AG20443 (cell line): Measurements from ENCODE around the gene RYR2.

ENCODE experiments used
- DNase-seq: peaks from one replicate; pipeline ENCODE4 v3.0.0; 2012; ENCODE audit warnings: low spot score, mixed read lengths

The RYR2 gene

DNA sequence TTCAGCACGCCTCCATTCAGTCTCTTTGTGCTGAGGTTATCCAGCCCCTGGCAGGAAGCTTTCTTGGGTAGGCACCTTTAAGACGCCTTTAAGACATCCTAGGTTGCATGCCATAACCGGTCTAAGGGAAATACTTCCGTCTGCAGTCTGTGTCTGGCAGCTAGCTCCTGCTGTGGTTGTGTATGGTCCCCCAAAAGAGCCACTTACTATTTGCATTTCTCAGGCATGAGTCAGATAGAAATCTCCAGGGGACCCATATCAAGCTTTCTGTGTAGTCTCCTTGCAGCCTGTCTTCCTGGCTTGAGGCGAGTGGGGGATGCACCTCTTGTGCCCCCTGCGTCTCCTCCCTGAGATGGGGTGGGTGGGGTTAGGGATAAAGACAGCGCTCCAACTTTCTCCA is 10.0 kb upstream of the RYR2 start:
- no peak for DNase-seq

DNA sequence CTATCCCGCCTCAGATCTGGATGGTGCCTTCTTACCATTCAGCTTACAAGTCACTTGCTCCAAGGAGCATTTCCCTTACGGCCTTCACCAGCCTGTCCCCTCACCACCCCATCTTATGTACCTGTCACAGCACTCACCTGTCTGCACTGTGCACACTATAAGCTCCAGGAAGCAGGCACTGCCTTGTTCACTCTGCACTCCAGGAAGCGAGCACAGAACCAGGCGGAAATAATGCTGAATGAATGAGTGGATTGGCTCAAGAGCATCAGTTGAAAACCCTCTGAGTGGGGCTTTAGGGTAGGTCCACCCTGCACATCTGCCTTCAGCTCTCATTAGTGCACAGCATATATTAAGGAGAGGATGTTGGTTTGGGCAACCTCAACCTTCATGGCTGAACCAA is 8.9 kb upstream of the RYR2 start:
- DNase-seq = no peak

DNA sequence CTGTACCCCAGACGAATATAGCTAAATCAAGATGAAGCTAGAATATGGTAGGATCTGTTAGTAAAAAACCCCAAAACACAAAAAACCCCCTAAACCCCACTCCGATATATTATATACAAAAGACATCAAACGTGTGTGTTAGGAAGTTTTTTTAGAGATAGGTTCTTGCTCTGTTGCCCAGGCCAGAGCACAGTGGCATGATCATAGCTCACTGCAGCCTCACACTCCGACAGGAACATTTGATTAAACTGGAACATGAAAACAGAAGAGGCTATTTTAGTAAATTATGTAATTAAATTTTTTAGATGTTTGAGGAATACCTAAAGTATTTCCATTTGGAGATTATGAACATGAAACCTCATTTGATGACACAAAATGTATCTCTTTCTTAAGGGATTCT is 8.2 kb upstream of the RYR2 start:
- no peak for DNase-seq

DNA sequence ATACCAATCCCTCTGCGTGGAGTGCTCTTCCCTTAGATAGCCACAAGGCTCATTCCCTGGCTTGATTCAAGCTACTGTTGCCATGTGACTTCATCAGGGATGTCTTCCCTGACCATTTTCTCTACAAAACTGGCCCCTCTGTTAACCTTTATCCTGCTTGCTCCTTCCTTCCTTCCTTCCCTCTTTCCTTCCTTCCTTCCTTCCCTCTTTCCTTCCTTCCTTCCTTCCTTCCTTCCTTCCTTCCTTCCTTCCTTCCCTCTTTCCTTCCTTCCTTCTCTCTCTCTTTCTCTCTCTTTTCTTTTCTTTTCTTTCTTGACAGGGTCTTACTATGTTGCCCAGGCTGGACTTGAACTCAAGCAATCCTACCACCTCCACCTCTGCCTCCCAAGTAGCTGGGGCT is 6.2 kb upstream of the RYR2 start:
- no peak for DNase-seq

DNA sequence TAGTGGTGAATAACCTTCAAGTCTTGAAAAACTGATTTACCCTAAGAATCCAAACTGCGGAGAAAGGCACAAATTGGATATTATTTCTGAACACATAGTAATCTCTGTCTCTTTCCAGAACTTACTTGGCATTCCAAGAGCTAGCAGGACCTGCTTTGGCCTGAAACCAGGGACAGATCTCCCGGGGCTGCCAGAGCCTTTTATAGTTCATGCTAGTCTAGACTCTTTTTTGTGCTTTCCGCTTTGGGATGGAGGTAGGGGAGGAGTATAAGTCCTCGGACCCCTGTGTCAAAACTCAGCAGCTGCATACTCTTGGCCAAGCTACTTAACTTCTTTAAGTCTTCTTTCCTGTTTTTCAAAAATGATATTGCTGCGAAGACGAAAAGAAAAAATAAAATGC is 3.8 kb upstream of the RYR2 start:
- no peak for DNase-seq

DNA sequence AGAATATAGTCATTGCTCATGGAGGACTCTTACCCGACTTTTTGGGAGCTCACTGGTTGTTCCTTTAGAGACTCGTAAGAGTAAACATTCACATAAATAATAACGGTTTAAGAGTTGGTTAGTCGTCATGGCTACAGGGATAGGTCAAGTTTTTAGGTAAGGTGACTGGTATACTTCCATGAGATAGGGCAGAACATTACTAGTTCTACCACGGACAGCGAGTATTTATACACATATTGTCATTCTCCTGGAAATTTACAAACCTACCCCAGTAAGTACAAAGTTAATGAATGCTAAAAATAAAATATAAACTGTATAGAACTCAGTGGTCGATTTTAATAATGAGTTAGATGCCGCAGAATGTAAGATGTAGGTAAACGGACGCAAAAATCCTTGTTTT is 1.2 kb upstream of the RYR2 start:
- no peak for DNase-seq

DNA sequence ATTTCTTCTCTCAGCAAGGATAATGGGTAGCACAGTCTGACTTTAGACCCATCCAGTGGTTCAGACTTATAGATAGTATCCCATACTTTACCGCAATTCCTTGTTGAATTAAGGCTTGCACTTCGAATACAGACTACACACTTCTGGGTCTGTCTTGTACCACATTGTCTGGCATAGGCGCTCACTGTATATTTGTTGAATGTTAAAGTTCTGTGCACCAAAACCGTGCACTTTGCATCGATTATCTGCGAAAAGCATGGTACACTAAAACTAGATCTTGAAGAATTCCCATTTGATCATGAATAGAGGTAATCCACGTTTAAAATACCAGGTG is 556 bp upstream of the RYR2 start:
- no peak for DNase-seq

DNA sequence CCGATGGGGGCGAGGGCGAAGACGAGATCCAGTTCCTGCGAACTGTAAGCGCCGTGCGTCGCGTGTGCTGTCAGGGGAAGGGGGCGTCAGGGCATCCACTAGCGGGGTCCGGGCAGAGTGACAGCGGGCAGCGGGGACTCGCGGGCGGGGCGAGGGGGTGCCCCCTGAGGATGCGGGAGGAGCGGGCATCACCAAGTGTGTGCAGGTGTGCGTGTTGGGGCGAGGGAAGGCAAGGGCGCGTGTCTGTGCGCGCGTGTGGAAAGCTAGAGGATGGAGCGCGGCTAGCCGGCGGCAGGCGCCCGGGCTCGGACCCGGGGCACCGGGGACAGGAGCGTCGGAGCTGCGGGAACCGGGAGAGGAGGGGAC is 525 bp downstream of the RYR2 start:
- no peak for DNase-seq

DNA sequence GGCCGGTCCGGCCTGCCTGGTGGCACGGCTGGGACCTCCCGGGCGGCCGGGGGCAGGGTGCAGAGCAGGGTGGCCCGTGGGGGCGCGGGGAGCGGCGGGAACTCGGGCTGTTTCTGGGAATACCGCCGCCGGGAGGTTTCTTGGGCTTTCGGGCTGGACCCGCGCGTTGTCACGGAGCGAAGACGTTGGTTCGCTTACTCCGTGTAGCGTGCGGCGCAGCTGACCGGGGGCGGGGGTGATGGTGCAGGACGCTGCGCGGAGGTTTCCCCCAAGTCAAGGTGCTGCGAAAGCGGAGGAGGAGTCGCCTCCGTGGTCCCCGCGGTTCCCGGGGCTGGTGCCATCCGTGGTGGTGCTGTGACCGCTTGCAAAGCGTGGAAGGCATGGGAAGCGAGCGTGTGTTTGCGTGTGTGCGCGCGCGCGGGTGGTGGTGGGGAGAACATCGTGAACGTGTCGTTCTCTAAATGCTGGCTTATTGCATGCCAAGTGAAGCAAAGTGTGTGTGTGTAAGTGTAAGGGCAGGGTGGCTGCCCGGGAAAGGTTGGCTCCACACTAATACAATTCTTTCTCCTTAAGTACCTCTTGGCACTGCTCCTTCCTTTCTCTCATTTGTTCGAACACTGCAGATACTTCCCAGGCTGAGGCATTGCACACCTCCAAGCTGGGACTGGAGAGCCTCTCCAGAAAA is 1.1 kb downstream of the RYR2 start:
- no peak for DNase-seq

DNA sequence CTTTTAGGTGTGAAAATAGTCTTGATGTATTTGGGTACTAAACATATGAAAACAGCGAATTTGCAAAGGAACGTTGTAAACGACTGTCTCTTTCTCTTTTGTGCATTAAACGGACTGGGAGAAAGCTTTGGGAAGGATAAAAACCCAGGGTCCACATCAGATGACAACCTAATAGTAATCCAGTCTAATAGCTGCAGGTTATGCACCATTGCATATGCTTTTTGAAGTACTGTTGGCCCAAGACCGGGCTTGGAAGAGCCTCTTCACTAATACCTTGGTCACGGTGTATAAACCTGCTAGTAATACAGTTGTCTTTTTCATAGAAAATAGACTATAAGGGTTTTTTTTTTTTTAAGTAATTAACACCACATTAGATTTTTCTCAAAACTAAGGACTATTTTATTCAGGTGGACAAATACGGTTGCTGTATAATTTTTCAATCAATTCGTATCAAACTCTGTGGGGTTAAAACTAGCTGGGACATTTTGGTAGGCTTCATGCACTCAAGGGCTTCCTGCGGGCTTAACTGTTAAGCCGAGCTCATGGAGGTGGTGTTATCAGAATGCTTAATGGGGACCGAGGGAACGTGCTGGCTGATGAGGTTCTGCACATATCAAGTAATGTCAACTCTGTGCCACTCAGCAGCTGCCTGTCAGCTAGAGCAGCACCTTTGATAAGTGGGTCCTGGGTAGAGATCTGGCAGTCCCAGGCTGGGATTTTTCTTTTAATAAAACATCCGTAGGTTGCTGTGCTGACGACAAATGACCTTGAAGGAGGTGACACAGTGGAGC is 2.1 kb downstream of the RYR2 start:
- DNase-seq = no peak

DNA sequence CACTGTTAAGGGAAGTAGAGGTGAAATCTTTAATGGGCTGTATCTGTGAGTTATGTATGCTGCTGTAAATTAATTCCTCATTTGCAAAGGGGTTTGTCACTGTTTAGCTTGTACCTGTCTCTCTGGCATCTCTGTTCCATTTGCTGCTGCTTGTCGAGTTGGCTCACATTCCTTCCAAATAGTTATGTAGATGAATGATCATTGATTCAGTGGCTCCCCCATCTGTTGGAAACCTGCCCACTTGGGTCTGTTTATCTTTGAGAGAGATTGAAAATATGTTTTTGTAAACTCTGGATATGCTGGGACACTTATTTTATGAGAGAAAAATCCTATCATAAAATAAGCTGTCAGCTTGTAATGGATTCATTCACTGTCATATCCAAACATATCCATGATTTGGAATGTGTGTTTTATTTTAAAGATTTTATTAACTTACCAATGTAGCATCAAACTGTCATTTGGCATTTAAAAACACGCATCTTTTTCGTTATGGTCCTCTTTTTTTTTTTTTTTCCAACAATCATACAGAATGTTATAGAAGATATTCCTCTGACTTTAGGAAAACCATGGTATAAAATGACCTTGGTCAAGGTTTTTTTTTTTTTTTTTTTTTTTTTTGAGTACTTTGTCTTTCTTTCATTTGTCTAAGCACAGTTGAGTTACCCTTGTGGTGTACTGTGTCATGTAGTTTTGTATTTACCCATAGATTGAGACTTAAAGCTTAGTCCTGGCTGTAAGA is 3.5 kb downstream of the RYR2 start:
- DNase-seq = no peak

DNA sequence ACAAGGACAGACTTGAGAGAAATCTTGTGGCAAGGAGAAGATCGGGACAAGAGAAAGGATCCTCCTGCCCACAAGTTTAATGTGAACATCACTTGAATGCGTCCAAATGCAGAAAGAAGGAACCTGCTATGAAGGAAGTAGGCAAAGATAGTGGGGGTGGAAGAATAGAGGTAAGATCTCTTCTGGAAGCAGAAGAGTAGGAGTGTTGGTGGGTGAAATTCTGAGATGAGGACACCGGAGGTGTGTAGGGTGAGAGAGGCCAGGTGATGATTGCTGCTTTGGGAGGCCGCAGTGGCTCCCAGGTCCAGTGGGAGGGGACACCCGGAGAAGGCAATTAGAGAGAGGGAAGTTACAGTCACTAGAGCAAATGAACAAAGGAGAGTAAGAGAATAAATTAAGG is 6.8 kb downstream of the RYR2 start:
- no peak for DNase-seq

DNA sequence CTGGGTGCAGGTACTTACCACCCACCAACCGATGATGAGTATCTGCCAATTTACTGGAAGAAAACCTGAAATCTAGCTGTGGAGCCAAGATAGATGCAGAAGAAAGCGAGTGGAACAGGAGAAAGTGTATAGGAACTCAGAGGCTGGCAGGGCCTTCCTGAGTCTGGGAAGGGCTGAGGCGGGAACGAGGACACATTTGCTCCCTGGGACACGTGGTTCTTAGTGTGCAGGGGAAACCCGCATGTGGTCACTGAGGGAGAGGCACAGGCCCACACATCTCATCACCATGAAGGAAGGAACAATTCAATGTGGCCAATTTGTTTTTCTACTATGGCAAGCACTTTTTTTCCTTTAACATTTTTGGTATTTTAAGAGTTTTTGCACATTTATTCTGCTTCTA is 8.2 kb downstream of the RYR2 start:
- DNase-seq = no peak

DNA sequence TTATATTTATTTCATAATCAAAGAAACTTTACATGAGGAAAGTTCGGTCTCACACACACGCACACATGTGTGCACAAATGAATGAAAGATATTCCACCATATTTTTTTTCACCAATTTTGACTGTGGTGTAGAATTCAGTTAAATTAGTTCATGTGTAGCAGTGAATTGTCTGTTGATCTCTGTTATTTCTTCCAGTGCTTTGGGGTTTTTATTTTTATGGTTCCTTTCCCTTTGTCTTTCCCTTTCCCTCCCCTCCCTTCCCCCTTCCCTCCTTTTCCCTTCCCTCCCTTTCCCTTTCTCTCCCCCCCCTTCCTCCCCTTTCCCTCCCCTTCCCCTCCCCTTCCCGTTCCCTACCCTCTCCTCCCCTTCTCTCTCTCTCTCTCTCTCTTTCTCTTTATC is 8.9 kb downstream of the RYR2 start:
- no peak for DNase-seq

DNA sequence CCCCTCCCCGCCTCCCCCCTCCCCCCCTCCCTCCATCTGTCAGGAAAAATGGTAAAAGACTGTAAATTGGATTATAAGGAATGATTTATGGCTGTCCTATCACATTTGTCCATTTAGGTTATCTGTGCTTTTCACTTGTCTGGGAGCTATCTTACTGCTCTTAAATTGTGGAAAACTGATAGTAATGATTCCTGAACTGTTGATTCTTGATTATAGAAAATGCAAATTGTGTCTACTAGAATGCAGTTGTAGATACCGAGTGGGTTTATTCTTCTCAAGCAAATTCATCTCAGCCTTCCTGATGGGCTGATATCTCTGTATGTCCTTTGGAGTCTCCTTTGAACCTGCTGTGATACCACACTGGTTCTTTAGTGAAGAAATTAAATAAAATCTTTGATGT is 12.3 kb downstream of the RYR2 start:
- no peak for DNase-seq

DNA sequence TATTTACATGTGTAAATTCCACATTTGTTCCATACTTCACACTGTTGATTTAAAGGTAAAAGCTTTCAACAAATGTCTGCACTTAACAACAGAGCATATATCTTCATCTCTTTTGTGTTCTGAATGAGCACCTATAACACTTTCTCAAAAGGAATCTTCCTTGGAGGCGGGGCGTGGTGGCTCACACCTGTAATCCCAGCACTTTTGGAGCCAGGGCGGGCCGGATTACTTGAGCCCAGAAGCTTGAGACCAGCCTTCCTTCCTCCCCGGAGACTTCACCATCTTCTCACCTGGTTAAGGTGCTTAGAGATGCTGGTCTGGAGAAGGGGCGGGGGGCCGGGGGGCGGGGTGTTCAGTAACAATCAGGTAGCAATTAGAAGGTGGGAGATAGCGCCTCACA is 16.5 kb downstream of the RYR2 start:
- DNase-seq = no peak

DNA sequence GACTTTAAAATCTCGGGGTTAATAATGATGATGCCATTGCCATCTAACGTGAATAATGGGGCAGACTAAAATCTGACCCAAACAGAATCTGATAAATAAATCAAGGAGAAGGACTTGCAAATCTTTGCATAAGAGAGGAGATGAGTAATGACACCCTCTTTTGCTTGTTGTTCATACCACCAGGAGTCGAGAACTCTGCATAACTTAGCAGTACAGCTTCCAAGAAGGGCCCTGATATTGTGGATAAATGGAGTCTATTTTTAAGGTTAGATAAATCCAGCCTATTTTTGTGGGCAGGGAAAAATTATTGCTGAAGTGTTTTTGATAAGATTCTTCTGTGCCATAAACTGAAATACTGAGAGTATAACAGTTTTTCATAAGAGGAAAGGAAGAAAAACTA is 17.3 kb downstream of the RYR2 start:
- DNase-seq = no peak

DNA sequence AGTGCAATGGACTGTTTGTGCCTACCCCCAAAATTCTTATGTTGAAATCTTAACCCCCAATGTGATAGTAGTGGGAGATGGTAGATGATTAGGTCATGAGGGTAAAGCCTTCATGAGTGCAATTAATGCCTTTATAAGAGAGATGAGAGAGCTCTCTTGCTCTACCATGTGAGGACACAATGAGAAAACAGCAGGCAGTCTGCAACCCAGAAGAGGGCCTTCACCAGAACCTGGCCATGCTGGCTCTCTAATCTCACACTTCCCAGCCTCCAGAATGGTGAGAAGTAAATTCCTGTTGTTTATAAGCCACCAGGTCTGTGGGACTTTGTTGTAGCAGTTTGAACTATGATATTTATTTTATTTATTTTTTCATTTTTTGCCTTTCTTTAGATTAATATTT is 21.0 kb downstream of the RYR2 start:
- DNase-seq = no peak

DNA sequence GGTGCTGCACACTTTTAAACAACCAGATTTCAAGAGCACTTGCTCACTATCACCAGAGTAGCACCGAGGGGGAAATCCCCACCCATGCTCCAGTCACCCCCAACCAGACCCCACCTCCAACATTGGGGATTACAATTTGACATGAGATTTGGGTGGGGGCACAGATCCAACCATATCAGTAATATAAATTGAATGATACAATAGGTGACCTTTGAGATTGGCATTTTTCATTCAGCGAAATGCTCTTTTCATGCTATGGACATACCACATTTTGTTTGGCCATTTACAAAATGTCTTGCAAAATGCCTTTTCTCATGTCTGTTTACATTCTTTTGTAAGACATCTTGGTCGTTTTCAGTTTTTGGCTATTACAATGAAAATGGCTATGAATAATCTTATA is 23.9 kb downstream of the RYR2 start:
- DNase-seq = no peak

DNA sequence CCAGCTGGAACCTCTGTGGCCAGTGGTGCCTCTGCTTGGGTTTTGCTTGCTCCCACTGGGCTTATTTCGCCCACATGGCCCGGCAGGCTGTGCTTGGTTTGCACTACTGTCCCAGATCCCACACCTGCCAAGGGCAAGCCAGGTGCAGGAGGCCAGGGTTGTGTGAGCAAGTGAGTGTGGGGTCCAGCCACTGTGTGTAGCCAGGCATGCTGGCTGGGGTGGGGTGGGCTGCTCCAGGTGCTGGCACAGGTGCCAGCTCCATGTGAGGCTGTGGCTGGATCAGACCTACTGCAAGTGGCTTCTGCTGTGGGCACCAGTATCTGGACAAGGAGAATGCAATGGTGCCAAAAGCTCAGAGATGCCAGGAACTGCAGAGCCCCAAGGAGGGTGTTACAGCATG is 28.5 kb downstream of the RYR2 start:
- DNase-seq = no peak

DNA sequence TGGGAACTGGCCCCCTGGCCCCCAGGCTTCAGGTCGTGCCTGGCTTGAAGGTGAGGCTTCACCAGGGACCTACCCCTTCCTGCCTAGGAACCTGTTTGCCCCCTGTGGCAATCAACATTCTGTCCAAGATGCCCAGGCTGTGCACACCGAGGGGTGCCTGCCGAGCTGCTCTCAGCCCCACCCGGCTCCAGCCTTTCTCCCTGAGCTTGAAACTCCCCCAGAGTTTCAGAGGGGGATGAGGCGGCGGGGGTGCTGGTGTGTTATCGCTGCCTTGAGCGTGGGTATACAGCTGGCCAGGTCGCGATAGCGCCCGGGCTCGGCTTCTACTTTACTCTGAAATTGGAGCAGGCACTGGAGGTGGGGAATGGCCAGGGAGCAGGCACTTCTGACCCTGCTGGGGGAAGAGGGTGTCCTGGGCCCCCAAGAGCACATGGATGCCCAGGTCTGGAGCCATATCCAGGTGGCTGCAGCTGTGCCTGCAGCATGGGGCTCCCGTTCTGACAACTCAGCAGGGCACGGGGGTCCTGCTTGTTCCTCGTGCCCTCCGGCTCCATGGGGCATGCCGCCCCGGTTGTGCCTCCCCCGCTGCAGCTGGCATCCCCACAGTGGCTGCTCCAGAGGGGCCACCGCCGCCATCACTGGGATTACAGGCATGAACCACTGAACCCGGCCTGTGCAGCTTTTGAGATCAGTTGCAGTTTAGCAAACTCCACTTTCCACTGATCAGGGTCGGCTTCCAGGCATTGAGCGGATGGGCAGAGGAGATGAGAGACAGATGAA is 29.8 kb downstream of the RYR2 start:
- DNase-seq = no peak

DNA sequence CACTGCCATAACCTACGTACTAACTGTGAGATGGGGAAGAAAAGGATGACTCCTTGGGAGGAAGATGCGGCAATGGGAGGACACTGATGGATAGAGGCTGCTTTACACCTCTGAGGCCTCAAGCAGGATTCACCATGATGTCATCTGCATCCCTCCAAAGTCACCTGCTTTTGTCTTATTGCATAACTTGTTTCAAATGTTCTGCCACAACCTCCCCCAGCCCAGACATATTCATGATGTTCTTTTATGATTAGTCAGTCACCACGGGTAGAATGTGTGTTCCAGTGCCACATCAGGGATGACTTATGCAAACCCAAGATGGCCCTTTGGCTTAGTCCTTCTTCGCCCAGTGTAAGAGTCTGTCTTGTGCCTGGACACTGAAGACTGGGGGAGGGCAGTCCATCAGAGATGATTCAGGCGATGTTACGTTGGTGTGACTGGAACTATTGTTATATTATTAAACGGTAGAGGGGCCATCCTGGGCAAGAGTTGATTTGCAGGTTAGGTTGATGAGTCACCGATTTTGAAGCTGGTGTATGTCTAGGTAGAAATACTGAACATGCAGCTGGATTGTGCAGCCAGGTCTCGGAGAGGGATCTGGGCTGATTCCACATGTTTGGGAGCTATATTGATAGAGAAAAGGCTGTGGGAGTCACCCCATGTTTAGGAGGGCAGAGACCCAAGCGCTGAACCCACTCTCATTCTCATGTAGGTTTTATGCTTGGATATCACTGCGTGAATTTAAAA is 32.6 kb downstream of the RYR2 start:
- DNase-seq = no peak
